Caco-2 (cell line): Measurements from ENCODE around the gene RNF223. TPM values are rescaled to one million over a fixed set of nuclear protein-coding genes. Genes with fewer than 3 reads are reported as not detected.
A peak's percentile ranks its signal among the peaks of the same experiment; 100 is the strongest.

Experiments
- BruUV-seq: library from RNA; stranded (reverse); fragments of 400-500 nt; replicated peaks from 2 replicates; lab custom pipeline; 2021; lab: Mats Ljungman, UMichigan
- CTCF ChIA-PET: fragments of 300-600 bp; sonication (Branson Sonifier 250); formaldehyde crosslinking; loops from one replicate; lab custom pipeline; 2022; ENCODE audit warnings: antibody characterized with exemption; lab: Charles Lee
- POLR2A ChIA-PET: fragments of 300-600 bp; sonication (Branson Sonifier 250); formaldehyde crosslinking; loops from one replicate; lab custom pipeline; 2022; ENCODE audit warnings: antibody characterized with exemption; lab: Charles Lee
- DNase-seq, 2 experiments: peaks; one replicate each; pipeline versions ENCODE4 v3.0.0 to v3.0.0-alpha.2; 2020 to 2022
- H3K27me3 ChIP-seq: replicated peaks from 2 replicates; pipeline ENCODE4 v1.6.0; 2011; ENCODE audit warnings: low read length; ENCODE audit not compliant: control insufficient read depth, insufficient read depth
- H3K36me3 ChIP-seq: 2 replicates; pipeline ENCODE4 v1.5.1; 2011; ENCODE audit warnings: low read length; ENCODE audit not compliant: control insufficient read depth, insufficient read depth
- H3K4me1 ChIP-seq: fragments of 250-450 bp; sonication (Bioruptor Pico); 2 replicates; pipeline ENCODE4 v1.5.1; 2020; ENCODE audit warnings: mild to moderate bottlenecking
- H3K4me3 ChIP-seq: 2 replicates; pipeline ENCODE4 v1.5.1; 2011; ENCODE audit warnings: low read depth, mild to moderate bottlenecking, control low read depth, low read length
- H3K9me3 ChIP-seq: fragments of 250-450 bp; sonication (Bioruptor Pico); 2 replicates; pipeline ENCODE4 v1.5.1; 2020; ENCODE audit warnings: mild to moderate bottlenecking, moderate library complexity
- H3K27ac Mint-ChIP-seq: one replicate; pipeline ENCODE4 v1.8.0; 2022; ENCODE audit warnings: mixed read lengths; ENCODE audit not compliant: unreplicated experiment
- H3K27me3 Mint-ChIP-seq: one replicate; pipeline ENCODE4 v1.8.0; 2022; ENCODE audit warnings: mixed read lengths; ENCODE audit not compliant: insufficient read depth, unreplicated experiment
- H3K36me3 Mint-ChIP-seq: one replicate; pipeline ENCODE4 v1.8.0; 2022; ENCODE audit warnings: mild to moderate bottlenecking, mixed read lengths; ENCODE audit not compliant: insufficient read depth, unreplicated experiment
- H3K4me1 Mint-ChIP-seq: one replicate; pipeline ENCODE4 v1.8.0; 2022; ENCODE audit warnings: low read depth, mixed read lengths; ENCODE audit not compliant: unreplicated experiment
- H3K4me3 Mint-ChIP-seq: one replicate; pipeline ENCODE4 v1.8.0; 2022; ENCODE audit warnings: mild to moderate bottlenecking, moderate library complexity, mixed read lengths; ENCODE audit not compliant: unreplicated experiment
- H3K9me3 Mint-ChIP-seq: one replicate; pipeline ENCODE4 v1.8.0; 2022; ENCODE audit warnings: mixed read lengths; ENCODE audit not compliant: unreplicated experiment
- CTCF ChIP-seq, 2 experiments: fragments of 200-600 bp in 1 of 2; IDR thresholded peaks; 1 replicate in 1 of 2; 2 replicates in 1 of 2; pipeline versions ENCODE4 v1.5.1 to v1.8.0; 2011 to 2022; ENCODE audit warnings: antibody characterized with exemption in 1 of 2, control low read depth in 1 of 2, inconsistent platforms in 1 of 2, low read depth in 1 of 2, low read length in 1 of 2, mild to moderate bottlenecking in 1 of 2, moderate library complexity in 1 of 2; ENCODE audit not compliant: insufficient read depth in 1 of 2, severe bottlenecking in 1 of 2, unreplicated experiment in 1 of 2
- intact Hi-C: fragments of 100-400 bp; cut with micrococcal nuclease; formaldehyde crosslinking; loops from one replicate; pipeline ENCODE4 v1.10.0; 2022; ENCODE audit not compliant: unreplicated experiment
- total RNA-seq: library from RNA; stranded (reverse); gene quantifications from 2 replicates; pipeline ENCODE4 v1.2.3, GENCODE V29; 2022

RNF223 gene
- total RNA-seq, 1 experiment from 2014 or later, result 0.57 TPM

GRCh38 chr1:1072299-1072848 is 1.7 kb downstream of the RNF223 start:
- no peaks in the 10 kb centered on the region for H3K27me3 Mint-ChIP-seq
- H3K36me3 ChIP-seq, result no peaks in the 10 kb centered on the region
- no peak overlapping the region for H3K4me3 Mint-ChIP-seq
- H3K4me1 Mint-ChIP-seq, result peaks cover 7% of the 10 kb centered on the region
- no peak overlapping the region for H3K27ac Mint-ChIP-seq
- BruUV-seq, result no TSS peak
- intact Hi-C loops, result loop anchor here (5.0 kb wide), 2 partner anchors 45 to 75 kb away; partner anchors contain the start of gene C1orf159
- CTCF ChIA-PET, result no interaction called here
- H3K9me3 Mint-ChIP-seq, result no peaks in the 10 kb centered on the region
- H3K4me1 ChIP-seq, result peaks cover 26% of the 10 kb centered on the region
- H3K27me3 ChIP-seq, result no peaks in the 10 kb centered on the region
- TF ChIP-seq CTCF (IDR thresholded peaks at IDR 0.05; ENCODE audit: insufficient read depth in 1 of 2, low read depth in 1 of 2, low read length in 1 of 2, severe bottlenecking in 1 of 2, unreplicated experiment in 1 of 2), result no peak
- POLR2A ChIA-PET, result no interaction called here
- H3K9me3 ChIP-seq, result no peaks in the 10 kb centered on the region
- peaks cover 8% of the 10 kb centered on the region for H3K36me3 Mint-ChIP-seq
- no peak overlapping the region for H3K4me3 ChIP-seq
- no peak for DNase-seq

- no peak overlapping the region for H3K4me3 ChIP-seq
- DNase-seq, result no peak
- peaks cover 26% of the 10 kb centered on the region for H3K4me1 ChIP-seq
- no peaks in the 10 kb centered on the region for H3K36me3 ChIP-seq
- Mint-ChIP-seq H3K9me3 (no peaks in the 10 kb centered on the region), H3K27me3 (no peaks in the 10 kb centered on the region), H3K27ac (no peak overlapping the region), H3K4me1 (peaks cover 7% of the 10 kb centered on the region), H3K4me3 (no peak overlapping the region), H3K36me3 (peaks cover 8% of the 10 kb centered on the region)
- no peaks in the 10 kb centered on the region for H3K9me3 ChIP-seq
- ChIA-PET POLR2A (no interaction called here), CTCF (interaction anchor here (0.5 kb wide), 1 partner anchor 537 kb away, joined by 4 read pairs; no protein-coding TSS in a partner anchor)
- BruUV-seq, result no TSS peak
- no peaks in the 10 kb centered on the region for H3K27me3 ChIP-seq
- intact Hi-C loops, result loop anchor here (5.0 kb wide), 2 partner anchors 46 to 74 kb away; partner anchors contain the start of gene C1orf159
- TF ChIP-seq CTCF (IDR thresholded peaks at IDR 0.05; ENCODE audit: insufficient read depth in 1 of 2, low read depth in 1 of 2, low read length in 1 of 2, severe bottlenecking in 1 of 2, unreplicated experiment in 1 of 2), result no peak
Observed at GRCh38 chr1:1071486-1072298, 2.4 kb downstream of the RNF223 start.

- H3K9me3 Mint-ChIP-seq, result no peaks in the 10 kb centered on the region
- peaks cover 7% of the 10 kb centered on the region for H3K4me1 Mint-ChIP-seq
- Histone ChIP-seq H3K9me3 (no peaks in the 10 kb centered on the region), H3K36me3 (no peaks in the 10 kb centered on the region), H3K4me3 (peak overlapping the region; percentile 72), H3K4me1 (peaks cover 26% of the 10 kb centered on the region), H3K27me3 (no peaks in the 10 kb centered on the region)
- no TSS peak for BruUV-seq
- H3K36me3 Mint-ChIP-seq, result peaks cover 8% of the 10 kb centered on the region
- TF ChIP-seq CTCF (IDR thresholded peaks at IDR 0.05; ENCODE audit: insufficient read depth in 1 of 2, low read depth in 1 of 2, low read length in 1 of 2, severe bottlenecking in 1 of 2, unreplicated experiment in 1 of 2), result no peak
- ChIA-PET POLR2A (no interaction called here), CTCF (no interaction called here)
- no peak overlapping the region for H3K4me3 Mint-ChIP-seq
- H3K27me3 Mint-ChIP-seq, result no peaks in the 10 kb centered on the region
- intact Hi-C loops, result loop anchor here (5.0 kb wide), 2 partner anchors 47 to 73 kb away; partner anchors contain the start of gene C1orf159
- no peak overlapping the region for H3K27ac Mint-ChIP-seq
- DNase-seq, result no peak
Observed at GRCh38 chr1:1069711-1070676, 4.1 kb downstream of the RNF223 start.
